ENCODE data around the gene OSBPL6. TPM values are rescaled to one million over a fixed set of nuclear protein-coding genes. Genes with fewer than 3 reads are reported as not detected.

The OSBPL6 gene
- total and polyA plus RNA-seq, 9 of the 15 experiments (the other 6 are each of a cell fraction or from before 2014, with no cell fraction given), result 3.4 to 12.7 (median 9.3) TPM

DNA sequence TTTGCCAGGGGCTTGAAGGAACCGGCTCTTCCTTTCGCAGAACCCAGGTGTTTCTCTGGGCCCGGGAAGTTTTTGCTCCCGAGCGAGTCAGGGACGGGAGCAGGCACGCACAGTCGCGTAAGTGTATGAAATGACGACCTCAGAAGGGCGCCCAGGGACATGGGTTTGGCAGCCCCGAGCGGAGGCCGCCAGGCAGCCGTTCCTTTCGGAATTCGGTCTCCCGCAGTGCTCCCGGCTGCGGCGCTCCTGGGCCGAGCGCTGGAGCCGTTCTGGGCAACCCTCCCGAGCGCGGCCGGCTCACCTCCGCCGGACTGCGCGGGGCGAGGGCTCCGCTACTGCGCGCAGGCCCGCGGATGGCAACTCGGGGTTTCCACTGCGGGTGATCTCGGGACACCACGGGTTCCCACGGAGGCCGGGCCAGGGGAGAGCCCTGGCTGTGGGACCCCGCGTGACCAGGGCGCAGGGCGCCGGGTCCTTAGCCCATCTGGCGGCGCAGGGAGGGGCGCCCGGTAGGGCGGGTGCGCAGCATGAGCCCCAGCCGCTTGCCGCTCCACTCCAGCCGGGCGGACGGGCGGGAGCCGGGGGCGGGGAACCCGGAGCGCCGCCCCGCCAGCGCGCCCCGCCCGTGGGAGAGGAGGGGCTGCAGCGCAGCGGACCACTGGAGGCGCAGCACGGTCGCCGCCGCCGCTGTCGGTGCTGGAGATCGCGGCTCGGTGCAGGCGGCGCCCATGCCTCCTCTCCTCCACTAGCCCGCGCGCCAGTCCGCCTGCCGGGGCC lies at the start of gene OSBPL6 (continued):
- TF ChIP-seq CREB5 (CRISPR knock-in tag; IDR thresholded peaks at IDR 0.05) (no peak), CEBPZ (IDR thresholded peaks at IDR 0.05; ENCODE audit: borderline replicate concordance, low read depth, low read length) (no peak), LCOR (CRISPR knock-in tag; IDR thresholded peaks at IDR 0.05) (0 out of 2 replicates have a peak, but pooled peaks have one; percentile 35), CHD1 (IDR thresholded peaks at IDR 0.05; ENCODE audit: low read length) (peak; percentile 46), SLC30A9 (CRISPR knock-in tag; IDR thresholded peaks at IDR 0.05) (no peak), CTCFL (IDR thresholded peaks at IDR 0.05; ENCODE audit: borderline replicate concordance, insufficient read depth, low read depth, low read length, poor library complexity, severe bottlenecking) (peak; percentile 25), TBP (optimal IDR thresholded peaks at IDR 0.05; ENCODE audit: low read depth, low read length) (peak; percentile 67), RAD21 (CRISPR knock-in tag; conservative IDR thresholded peaks at IDR 0.05 in 1 of 2, IDR thresholded peaks at IDR 0.05 in 1 of 2) (peak; percentile 49 to 53), ARNT (IDR thresholded peaks at IDR 0.05) (no peak), ZBTB33 (CRISPR knock-in tag; IDR thresholded peaks at IDR 0.05) (0 out of 2 replicates have a peak, but pooled peaks have one; percentile 13), KDM5B (IDR thresholded peaks at IDR 0.05; ENCODE audit: insufficient replicate concordance, low read depth, low read length) (peak; percentile 6), ZNF707 (CRISPR knock-in tag; conservative IDR thresholded peaks at IDR 0.05) (no peak)
- TF ChIP-seq, protein P1, sequence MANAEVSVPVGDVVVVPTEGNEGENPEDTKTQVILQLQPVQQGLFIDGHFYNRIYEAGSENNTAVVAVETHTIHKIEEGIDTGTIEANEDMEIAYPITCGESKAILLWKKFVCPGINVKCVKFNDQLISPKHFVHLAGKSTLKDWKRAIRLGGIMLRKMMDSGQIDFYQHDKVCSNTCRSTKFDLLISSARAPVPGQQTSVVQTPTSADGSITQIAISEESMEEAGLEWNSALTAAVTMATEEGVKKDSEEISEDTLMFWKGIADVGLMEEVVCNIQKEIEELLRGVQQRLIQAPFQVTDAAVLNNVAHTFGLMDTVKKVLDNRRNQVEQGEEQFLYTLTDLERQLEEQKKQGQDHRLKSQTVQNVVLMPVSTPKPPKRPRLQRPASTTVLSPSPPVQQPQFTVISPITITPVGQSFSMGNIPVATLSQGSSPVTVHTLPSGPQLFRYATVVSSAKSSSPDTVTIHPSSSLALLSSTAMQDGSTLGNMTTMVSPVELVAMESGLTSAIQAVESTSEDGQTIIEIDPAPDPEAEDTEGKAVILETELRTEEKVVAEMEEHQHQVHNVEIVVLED (CRISPR knock-in tag; IDR thresholded peaks at IDR 0.05), result peak; percentile 39; the same call in 1 of the 2 replicates
